Epithelial cell of proximal tubule (primary cell): ENCODE data around the gene GRID1. TPM values are rescaled to one million over a fixed set of nuclear protein-coding genes. Genes with fewer than 3 reads are reported as not detected.

Experiments
- DNase-seq: peaks from one replicate; pipeline ENCODE4 v3.0.0-alpha.2; 2011; ENCODE audit warnings: low read depth
- H3K4me3 ChIP-seq: 2 replicates; pipeline ENCODE4 v1.5.1; 2011; ENCODE audit warnings: low read depth, mild to moderate bottlenecking, low read length
- total RNA-seq: library from RNA; depleted of rRNA; stranded (reverse); fragments of >200 nt; gene quantifications from 2 replicates; pipeline ENCODE4 v1.2.3, GENCODE V29; 2015
- TF ChIP-seq, protein P1 (sequence below): conservative IDR thresholded peaks from 2 replicates; pipeline ENCODE4 v1.5.1; 2012; ENCODE audit warnings: low read depth, mild to moderate bottlenecking, low read length

The GRID1 gene
- total RNA-seq, 1 donor from 2014 or later, result 0.52 TPM

DNA sequence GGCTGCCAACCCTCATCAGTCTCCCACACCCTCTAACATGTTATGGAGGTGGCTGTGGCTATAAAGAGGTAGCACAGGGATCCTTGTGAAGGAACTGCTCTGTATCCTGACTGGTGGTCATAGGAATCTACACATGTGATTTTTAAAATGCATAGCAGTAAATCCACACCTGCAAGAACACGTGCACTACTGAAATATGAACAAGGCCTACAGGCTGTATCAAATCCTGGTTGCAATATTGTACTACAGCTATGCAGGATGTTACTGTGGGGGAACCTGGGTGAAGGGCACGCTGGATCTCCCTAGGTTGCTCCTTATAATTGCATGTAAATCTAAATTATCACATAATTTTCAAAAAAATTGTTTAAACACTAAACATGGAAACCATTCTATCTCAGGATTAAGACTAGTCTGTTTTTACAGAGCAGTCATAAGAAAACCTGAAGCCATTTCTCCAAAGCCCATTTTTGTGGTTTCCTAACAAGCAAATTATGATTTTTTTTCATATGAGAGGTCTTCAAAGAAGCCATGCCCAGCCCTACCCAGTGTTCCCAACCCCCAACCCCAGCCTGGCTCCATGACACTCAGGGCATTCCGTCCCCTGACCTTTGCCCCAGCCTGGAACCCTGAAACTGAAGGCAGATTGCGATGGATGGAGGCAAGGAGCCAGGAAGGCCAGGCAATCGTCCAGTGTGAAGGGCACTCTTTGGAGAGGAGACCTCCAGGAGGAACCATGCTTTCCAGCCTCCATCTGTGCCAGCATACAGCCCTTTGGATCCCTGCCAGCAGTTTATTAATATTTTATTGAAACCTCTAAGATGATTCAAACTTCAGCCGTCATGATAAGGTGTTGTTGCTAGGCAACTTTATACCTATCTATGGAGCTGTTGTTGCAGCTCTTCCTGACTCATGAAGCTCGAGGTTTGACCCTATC lies 161.0 kb downstream of the GRID1 start:
- no peak for DNase-seq
- TF ChIP-seq, protein P1, sequence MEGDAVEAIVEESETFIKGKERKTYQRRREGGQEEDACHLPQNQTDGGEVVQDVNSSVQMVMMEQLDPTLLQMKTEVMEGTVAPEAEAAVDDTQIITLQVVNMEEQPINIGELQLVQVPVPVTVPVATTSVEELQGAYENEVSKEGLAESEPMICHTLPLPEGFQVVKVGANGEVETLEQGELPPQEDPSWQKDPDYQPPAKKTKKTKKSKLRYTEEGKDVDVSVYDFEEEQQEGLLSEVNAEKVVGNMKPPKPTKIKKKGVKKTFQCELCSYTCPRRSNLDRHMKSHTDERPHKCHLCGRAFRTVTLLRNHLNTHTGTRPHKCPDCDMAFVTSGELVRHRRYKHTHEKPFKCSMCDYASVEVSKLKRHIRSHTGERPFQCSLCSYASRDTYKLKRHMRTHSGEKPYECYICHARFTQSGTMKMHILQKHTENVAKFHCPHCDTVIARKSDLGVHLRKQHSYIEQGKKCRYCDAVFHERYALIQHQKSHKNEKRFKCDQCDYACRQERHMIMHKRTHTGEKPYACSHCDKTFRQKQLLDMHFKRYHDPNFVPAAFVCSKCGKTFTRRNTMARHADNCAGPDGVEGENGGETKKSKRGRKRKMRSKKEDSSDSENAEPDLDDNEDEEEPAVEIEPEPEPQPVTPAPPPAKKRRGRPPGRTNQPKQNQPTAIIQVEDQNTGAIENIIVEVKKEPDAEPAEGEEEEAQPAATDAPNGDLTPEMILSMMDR, result no peak
- H3K4me3 ChIP-seq, result no peak overlapping the region

DNA sequence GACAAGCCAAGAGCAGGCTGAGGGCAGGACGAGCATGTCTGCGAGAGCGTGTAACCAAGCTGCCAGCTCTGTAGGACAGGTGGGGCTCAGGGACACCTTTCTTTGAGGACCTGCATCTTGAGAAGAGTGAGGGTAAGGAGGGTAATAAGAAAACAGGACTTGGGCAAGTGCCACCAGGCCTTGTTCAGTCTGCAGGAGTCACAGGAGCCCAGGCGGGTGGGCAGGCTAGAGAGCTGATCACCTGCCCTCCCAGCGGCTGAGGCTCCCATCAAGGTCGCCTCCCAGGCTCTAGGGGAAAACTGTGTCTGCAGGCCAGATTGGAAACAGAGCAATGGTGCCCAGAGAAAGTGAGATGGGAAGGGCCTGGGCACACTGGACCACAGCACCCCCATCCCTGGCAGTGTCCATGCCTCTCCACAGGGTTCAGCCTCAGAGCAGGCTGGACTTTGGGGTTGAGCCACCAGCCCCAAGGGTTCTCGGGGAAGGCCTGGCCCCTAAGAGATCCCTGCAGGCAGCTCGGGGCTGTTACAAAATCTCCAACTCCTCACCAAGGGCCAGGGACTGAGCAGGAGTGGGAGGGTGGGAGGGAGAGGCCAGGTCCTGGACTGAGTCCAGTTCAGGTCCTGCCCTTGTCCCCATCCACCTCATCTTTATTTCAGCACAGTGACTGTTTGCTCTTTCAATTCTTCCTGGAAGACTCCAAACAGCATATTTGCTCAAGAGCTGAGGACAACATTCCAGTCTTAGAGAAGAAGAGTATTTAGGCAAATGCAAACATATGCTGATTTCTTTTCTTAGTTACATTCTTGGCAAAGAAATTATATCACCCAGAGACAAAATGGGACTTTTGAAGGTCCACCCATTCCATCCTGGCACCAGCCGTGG lies 161.9 kb downstream of the GRID1 start:
- TF ChIP-seq, protein P1, result no peak
- no peak overlapping the region for H3K4me3 ChIP-seq
- no peak for DNase-seq

DNA sequence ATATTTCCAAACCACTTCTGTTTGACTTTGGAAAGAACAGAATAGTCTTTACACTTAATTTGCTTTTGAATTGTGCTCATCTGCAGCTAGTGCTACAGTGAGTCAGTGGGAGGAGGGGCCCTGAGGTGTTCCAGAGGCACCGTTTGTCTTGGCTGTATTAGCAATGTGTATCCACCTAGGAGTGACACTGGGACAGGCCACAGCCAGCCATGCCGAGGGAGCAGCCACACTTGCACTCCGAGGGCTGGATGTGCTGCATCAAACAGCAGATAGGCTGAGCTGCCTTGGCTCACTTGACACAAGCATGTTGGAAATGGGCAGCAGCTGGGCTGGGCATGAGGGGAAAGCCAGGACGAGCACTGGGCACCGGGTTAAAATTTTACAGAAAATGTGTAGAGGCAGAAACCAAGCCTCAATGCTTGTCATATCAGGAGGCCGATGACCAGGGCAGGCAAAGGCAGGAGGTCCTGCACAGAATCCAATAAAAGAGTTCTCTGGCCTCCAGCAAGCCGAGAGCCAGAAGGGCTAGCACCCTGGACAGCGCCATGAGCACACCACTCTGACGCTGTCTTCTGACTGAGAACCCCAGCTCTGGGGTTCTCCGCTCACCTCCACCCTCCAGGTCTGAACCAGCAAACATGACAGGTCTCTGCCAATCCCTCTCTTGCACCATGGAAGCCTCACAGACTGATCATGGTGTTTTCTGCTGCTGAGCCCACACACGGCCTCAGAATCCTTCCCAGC lies 163.3 kb downstream of the GRID1 start:
- H3K4me3 ChIP-seq, result no peak overlapping the region
- TF ChIP-seq, protein P1, result no peak
- DNase-seq, result no peak

DNA sequence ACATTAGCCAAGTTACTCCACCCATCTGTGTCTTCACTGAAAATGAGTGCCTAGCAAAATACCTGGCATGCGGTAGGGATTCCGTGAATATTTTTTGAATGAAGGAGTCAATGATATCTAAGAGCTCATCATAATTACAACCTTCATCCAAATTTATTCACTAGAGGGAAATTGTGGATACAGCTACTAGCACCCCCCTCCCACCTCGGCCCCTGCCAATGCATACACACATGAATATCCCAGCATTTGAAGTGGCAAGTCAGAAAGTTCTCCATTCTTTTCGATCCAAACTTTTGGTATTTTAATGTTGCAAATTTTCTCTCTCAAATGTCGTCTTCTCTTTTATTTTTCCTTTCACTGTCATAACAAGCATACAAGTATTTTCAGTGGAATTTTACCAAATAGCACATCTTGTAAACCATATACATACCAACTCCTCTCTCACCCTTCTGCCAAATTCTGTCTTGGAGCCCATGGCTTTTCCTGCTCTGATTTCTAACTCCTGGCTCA lies 164.3 kb downstream of the GRID1 start:
- no peak for DNase-seq
- H3K4me3 ChIP-seq, result no peak overlapping the region
- TF ChIP-seq, protein P1, result no peak

DNA sequence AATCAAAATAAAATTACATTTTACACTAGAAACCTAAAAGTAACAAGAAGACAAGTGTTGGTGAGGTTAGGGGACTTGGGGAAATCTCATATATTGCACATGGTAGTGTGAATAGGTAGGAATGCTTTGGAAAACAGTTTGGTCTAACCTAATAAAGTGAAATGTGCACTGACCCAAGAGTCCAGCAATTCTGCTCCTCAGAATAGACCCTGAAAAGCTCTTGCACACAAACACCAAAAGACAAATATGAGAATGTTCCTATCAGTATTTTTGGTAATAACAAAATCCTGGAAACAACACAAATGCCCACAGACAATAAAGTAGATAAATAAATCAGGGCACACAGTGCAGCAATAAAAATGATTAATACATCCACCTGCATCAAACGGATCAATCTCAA lies 165.7 kb downstream of the GRID1 start:
- TF ChIP-seq, protein P1, result no peak
- no peak for DNase-seq
- H3K4me3 ChIP-seq, result no peak overlapping the region

DNA sequence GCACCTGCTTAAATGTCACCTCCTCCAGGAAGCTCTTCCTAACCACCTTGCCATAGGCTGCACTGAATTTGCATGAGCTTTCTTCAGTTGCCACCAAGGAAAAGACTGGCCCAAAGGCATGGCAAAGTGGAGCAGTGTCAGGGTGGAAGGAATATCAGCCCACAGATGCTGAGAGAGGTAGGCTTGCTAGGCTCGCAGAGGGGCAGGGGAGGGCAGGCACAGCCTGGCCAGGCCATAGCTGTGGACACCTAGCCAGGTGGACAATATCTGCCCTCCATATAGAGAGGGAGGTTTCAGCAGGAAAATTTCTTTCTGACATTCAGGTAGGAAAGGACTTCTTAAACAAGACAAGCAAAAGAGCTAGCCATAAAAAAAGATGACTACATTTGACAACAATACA lies 166.3 kb downstream of the GRID1 start:
- no peak for DNase-seq
- no peak overlapping the region for H3K4me3 ChIP-seq
- TF ChIP-seq, protein P1, result no peak
